Activated T-cell treated with anti-CD3 and anti-CD28 coated beads for 24 hours (primary cell): ENCODE results near the gene CHMP4B.

Source experiments
- DNase-seq: peaks from one replicate; pipeline ENCODE4 v3.0.0-alpha.2; 2020; ENCODE audit warnings: low read depth

The CHMP4B gene

GRCh38 chr20:33810885-33811775, at the start of gene CHMP4B:
CHMP4B (plus strand) TSS chr20:33811348; CDS start chr20:33811469, 121 bp downstream.
- peak; percentile 96 for DNase-seq

GRCh38 chr20:33761698-33762250, 49.4 kb upstream of the CHMP4B start:
- no peak for DNase-seq

- no peak for DNase-seq
These were observed 46.0 kb upstream of the CHMP4B start for GRCh38 chr20:33765099-33765498.

- DNase-seq = no peak
These were observed 45.6 kb upstream of the CHMP4B start for GRCh38 chr20:33765592-33765991.

GRCh38 chr20:33766686-33767085, 44.5 kb upstream of the CHMP4B start:
- DNase-seq = no peak

- no peak for DNase-seq
These were observed 43.4 kb upstream of the CHMP4B start for GRCh38 chr20:33767777-33768138.

- DNase-seq = no peak
These were observed 42.1 kb upstream of the CHMP4B start for GRCh38 chr20:33769043-33769442.

- DNase-seq = no peak
These were observed 41.1 kb upstream of the CHMP4B start for GRCh38 chr20:33770005-33770404.

- DNase-seq = no peak
These were observed 39.2 kb upstream of the CHMP4B start for GRCh38 chr20:33771938-33772337.

- no peak for DNase-seq
These were observed 38.7 kb upstream of the CHMP4B start for GRCh38 chr20:33772439-33772838.

GRCh38 chr20:33773412-33774089, 37.6 kb upstream of the CHMP4B start:
- no peak for DNase-seq

- no peak for DNase-seq
These were observed 33.3 kb upstream of the CHMP4B start for GRCh38 chr20:33777816-33778215.

- no peak for DNase-seq
These were observed 30.0 kb upstream of the CHMP4B start for GRCh38 chr20:33781133-33781532.

- DNase-seq = no peak
These were observed 29.2 kb upstream of the CHMP4B start for GRCh38 chr20:33781945-33782344.

GRCh38 chr20:33783256-33783655, 27.9 kb upstream of the CHMP4B start:
- DNase-seq = no peak

GRCh38 chr20:33783818-33784217, 27.3 kb upstream of the CHMP4B start:
- no peak for DNase-seq

GRCh38 chr20:33784225-33784624, 26.9 kb upstream of the CHMP4B start:
- DNase-seq = no peak

GRCh38 chr20:33785503-33785902, 25.6 kb upstream of the CHMP4B start:
- no peak for DNase-seq

- no peak for DNase-seq
These were observed 23.8 kb upstream of the CHMP4B start for GRCh38 chr20:33787253-33787891.

- DNase-seq = no peak
These were observed 22.6 kb upstream of the CHMP4B start for GRCh38 chr20:33788351-33789049.

- no peak for DNase-seq
These were observed 21.9 kb upstream of the CHMP4B start for GRCh38 chr20:33789109-33789857.
